CD4-positive, alpha-beta T cell treated with Interleukin-4 for 1 hour (primary cell): ENCODE measurements around the gene TUBG1.

ENCODE experiments used
- DNase-seq, 2 donors: peaks; one replicate each; pipeline ENCODE4 v3.0.0-alpha.2; 2020 to 2022

The TUBG1 gene

GRCh38 chr17:42609182-42609813, at the start of gene TUBG1, which contains the start of gene RETREG3:
Gene TUBG1, plus strand, starts transcription at chr17:42609683. Its CDS starts 55 bp downstream, at chr17:42609738.
Gene RETREG3, minus strand, starts transcription at chr17:42609374. Its CDS starts 50 bp downstream, at chr17:42609324.
- peak; percentile 99 for DNase-seq

- no peak for DNase-seq
Measured at GRCh38 chr17:42560246-42560645, 49.2 kb upstream of the TUBG1 start.

DNA sequence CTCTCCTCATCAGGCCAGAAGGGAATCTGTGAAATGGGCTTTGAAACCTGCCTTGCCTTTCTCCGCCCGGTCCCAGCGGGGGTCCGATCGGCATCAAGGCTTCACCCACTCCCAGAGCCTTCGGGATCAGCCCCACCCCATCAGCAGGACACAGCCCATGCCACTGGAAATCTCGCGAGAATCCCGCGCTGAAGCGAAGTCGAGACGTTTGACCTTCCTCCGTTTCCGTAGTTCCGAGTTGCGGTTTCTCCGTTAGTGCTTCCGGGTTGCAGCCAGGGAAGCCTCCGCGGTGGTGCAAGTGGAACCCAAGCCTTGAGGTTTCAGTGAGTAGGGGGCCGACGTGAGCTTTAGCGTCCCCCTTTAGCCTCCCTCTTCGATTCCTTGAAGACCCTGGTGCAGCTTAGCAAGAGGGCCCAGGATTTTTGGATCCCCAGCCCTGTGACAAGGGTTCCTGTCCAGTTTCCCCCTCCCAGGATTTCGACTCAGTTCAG, 47.5 kb upstream of the TUBG1 start, which contains the start of gene COASY:
TSS of gene COASY (plus strand) at position 252 of the 491 bp plus-strand sequence. CDS start 475 bp downstream, outside the sequence.
- DNase-seq: peak; percentile 94 to 95

- no peak for DNase-seq
Measured at GRCh38 chr17:42562388-42563142, 46.9 kb upstream of the TUBG1 start.

GRCh38 chr17:42563143-42563509, 46.4 kb upstream of the TUBG1 start:
- no peak for DNase-seq

DNA sequence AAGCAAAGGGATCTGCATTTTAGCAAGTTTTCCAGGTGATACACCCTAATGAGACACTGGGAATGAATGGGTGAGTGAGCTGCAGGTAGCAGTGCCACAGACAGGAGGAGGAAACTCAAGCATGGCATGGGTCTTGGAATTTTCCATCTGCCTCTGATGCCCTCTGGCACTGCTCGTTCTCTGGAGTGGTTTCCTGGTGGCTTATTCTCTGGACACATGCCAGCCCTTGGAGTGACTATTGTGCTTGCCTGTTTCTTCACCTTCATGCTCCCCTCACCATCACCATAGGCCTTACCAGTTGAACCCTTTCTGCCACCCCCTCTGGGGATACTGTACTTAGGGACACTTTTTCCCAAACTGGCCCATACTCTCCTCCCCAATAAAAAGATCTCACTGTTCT, 45.9 kb upstream of the TUBG1 start:
- no peak for DNase-seq

GRCh38 chr17:42563950-42564349, 45.5 kb upstream of the TUBG1 start:
- DNase-seq: no peak

DNA sequence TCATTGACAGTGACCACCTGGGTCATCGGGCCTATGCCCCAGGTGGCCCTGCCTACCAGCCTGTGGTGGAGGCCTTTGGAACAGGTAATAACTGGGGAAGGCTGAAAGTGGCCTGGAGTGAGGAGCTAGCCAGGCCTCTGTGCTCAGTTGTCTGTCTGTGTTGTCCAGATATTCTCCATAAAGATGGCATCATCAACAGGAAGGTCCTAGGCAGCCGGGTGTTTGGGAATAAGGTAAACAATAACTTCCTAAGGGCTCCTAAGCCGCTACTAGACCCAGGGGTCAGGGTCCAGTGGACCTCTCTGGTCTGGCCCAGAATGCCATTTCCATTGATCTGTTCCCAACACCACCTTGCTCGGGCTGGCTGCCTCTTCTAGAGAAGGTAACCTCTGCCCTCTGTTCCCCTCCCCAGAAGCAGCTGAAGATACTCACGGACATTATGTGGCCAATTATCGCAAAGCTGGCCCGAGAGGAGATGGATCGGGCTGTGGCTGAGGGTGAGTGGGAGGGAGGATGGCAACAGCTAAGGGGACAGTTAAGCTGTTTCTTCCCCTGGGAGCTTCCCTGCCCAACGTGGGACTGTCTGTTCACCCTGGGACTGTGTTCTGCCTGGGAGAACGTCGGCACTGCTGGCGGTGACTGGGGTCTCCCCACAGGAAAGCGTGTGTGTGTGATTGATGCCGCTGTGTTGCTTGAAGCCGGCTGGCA, 44.5 kb upstream of the TUBG1 start:
- DNase-seq: no peak

DNA sequence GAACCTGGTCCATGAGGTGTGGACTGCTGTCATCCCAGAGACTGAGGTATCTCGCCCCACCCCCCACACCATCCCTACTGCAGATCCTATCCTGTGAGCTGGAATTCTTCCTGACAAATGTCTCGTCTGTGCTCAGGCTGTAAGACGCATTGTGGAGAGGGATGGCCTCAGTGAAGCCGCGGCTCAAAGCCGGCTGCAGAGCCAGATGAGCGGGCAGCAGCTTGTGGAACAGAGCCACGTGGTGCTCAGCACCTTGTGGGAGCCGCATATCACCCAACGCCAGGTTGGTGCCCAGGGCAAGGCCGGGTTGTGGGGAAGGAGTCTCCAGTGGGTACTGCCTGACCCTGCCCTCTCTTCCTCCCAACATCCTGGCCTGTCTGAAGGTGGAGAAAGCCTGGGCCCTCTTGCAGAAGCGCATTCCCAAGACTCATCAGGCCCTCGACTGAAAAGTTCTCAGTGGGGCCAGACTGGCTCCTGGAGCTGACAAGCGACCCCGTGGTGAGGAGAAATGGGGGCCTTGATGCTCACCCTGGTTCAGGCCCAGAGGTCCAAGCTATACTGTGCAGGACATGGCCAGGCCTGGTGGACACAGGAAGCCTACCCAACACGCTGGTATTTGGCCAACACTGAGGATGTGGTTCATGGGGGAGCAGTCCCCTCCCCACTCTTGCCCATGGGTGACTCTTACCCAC, 43.8 kb upstream of the TUBG1 start:
- DNase-seq: no peak

GRCh38 chr17:42566215-42566882, 43.1 kb upstream of the TUBG1 start:
- DNase-seq: no peak

DNA sequence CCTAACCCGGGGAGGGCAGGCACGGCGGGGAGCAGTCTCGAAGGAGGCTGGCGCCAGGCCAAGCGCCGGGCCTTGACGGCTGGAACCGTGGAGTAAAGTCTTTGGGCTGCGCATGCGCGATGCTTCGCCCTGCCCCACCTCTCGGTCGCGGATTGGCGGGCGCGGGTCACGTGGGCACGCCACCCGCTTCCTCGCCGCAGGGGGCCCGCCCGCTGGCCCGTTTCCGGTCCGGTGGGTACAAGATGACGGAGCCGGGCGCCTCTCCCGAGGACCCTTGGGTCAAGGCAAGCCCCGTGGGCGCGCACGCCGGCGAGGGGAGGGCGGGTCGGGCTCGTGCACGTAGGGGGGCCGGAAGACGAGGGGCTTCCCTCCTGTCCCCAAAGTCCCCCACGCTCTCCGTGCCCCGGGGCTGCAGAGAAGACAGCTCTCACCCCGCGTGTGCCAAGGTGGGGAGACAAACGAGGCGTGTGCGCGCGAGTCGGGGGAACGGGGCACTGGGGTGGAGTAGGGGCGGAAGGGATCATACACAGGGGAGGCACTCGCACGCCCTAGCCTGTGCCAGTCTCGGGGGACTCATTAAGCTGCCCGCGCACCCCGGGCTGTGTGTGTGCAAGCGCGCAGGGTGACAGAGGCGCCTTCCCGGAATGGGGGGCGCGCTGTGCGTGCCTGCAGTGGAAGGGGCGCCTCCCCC, 42.5 kb upstream of the TUBG1 start, which contains the start of gene MLX:
TSS of gene MLX (plus strand) at position 218 of the 691 bp plus-strand sequence. CDS start at position 243, 25 bp downstream.
- peak; percentile 92 for DNase-seq

DNA sequence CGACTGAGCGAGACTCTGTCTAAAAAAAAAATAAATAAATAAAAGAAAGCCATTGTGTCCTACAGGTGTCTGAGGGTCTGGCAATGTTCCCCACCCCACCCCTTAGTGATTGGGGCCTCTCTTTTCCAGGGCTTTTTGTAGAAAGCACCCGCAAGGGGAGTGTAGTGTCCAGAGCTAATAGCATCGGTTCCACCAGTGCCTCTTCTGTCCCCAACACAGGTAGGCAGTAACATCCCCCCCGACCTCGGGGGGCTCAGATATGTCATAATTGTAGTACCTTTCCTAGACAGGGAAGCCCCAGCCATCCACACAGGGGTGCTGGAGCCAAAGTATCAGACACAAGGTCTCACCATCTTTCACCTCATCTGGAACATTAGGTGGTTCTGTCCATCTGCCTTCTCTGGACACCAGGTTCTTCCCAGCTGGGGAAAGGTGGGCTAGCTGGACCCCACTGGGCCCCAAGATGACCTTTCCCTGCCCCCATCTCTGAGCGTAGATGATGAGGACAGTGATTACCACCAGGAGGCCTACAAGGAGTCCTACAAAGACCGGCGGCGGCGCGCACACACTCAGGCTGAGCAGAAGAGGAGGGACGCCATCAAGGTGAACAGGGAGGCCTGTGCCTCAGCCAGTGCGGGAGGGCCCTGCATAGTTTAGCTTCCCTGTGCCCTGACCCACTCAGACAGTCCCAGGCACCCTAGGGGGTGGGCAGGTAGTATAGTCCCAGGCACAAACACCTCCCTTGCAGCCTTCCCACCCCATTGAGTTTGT, 41.0 kb upstream of the TUBG1 start:
- no peak for DNase-seq

- DNase-seq: no peak
Measured at GRCh38 chr17:42571435-42572225, 37.9 kb upstream of the TUBG1 start.

GRCh38 chr17:42573095-42573494, 36.4 kb upstream of the TUBG1 start:
- DNase-seq: no peak

DNA sequence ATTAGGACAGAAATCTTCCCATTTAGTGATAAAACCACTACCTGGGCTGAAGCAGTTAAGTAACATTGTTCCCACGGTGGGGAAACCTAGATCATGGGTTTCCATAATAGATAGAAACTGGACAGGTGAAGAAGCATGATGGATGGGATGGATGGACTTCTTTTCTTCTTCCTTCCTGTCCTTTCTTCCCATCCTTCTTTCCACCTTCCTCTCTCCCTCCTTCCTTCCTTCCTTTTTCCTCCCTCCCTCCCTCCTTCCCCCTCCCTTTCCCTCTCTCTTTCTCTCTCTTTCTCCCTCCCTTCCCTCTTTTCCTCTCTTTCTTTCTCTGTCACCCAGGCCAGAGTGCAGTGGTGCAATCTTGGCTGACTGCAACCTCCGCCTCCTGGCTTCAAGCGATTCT, 35.0 kb upstream of the TUBG1 start:
- DNase-seq: no peak

GRCh38 chr17:42577140-42577531, 32.3 kb upstream of the TUBG1 start:
- DNase-seq: no peak

DNA sequence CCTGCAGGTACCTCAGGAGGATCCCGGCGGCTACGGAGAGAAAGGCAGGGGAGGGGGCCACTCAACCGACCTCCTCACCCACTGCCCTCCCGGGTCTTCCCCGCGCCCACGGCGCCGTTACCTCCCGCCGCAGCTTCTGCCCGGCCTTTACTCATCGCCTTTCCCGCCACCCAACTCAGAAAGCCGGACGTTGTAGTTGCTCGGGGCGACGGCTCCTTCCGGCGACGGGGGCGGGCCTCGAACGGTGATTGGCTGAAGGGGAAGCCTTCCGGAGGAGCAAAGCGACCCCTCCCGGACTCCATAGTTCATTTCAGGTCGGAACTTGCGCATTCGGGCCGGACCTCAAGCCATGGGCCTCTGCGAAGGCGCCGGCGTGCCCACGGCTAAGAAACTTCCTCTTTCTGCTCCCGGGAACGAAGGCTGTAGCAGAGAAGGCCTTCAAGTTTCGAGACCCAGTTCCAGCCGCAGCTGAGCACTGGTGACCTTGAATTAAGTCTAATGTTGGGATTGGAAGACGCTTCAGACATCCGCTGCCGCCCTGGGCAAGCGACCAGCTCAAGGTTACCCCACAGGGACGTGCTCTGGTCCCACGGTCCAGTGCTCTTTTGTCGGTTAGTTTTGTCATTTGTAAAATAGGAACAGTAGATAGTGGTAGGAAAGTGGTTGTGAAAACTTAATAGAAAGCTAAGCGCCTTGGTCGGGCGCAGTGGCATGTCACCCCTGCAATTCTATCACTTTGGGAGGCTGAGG, 31.8 kb upstream of the TUBG1 start, which contains the start of gene PSMC3IP:
TSS of gene PSMC3IP (minus strand) at position 198 of the 750 bp plus-strand sequence. CDS start at position 155, 43 bp downstream.
- DNase-seq: peak; percentile 91 to 93

DNA sequence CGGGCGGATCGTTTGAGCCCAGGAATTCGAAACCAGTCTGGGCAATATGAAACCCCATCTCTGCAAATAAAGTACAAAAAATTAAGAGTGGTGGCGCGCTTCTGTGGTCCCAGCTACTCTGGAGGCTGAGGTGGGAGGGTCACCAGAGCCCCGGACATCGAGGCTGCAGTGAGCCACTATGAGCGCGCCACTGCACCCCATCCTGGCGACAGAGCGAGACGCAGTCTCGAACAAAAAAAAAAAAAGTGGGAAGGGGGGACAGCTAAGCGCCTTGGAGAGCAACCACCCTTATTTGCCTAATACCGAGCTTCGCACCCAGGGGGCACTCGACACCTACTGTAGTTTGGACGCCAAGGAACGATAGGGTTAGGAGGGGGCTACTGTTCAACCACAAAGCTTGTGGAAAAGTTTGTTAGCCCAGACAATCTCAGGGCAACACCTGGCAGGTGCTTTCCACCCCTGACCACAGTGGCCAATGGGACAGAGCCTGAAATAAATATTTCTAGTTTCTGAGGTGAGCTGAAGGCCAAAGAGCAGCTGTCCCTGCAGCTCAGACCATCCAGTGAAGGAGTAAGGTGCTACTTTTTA, 31.1 kb upstream of the TUBG1 start:
- DNase-seq: peak; percentile 73 to 74
